Breast epithelium (tissue), 3 donors: ENCODE results near the gene FBXO34.

Experiments
- CTCF ChIP-seq, 3 donors: fragments of 450-650 bp; IDR thresholded peaks; one replicate each; pipeline ENCODE4 v1.5.1; 2016 to 2017; ENCODE audit warnings: antibody characterized with exemption in 3 of 3, mild to moderate bottlenecking in 3 of 3, moderate library complexity in 3 of 3
- POLR2A ChIP-seq: fragments of 450-650 bp; IDR thresholded peaks from one replicate; pipeline ENCODE4 v1.6.1; 2016; ENCODE audit warnings: antibody characterized with exemption, mild to moderate bottlenecking, moderate library complexity

DNA sequence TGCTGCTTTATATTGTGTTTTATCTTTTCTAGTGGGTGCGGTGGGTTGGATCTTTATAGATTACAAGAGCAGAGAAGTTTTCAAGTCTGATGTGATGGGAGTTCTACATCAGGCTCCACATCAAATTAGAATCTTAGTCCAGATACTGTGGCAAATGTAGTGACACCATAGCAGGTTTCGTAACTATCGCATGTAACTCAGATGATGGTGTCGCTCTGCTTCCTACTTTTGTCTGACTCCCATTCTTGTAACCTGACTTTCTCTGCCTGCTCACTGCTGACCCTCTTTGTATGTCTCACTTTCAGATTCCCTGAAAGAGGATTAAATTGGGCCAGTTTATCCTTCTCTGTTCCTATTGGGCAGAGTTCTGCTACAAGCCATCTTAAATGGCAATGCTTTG, 22.8 kb upstream of the FBXO34 start:
- no peak for TF ChIP-seq POLR2A
- TF ChIP-seq CTCF (IDR thresholded peaks at IDR 0.05) = no peak
